OCI-LY3 (cell line): Measurements from ENCODE around the gene RBSN.

ENCODE experiments used
- EZH2phosphoT487 ChIP-seq: fragments of 200-600 bp; shearing (Covaris generic); IDR thresholded peaks from 2 replicates; pipeline ENCODE4 v1.6.1; 2018; ENCODE audit warnings: antibody characterized with exemption, mixed run types, low read depth
- TF ChIP-seq, protein P1 (sequence below): fragments of 200-600, 300-600 bp; sonication (generic); IDR thresholded peaks from 2 replicates; pipeline ENCODE4 v1.5.1; 2014; ENCODE audit warnings: antibody characterized with exemption, low read length, low read depth

DNA sequence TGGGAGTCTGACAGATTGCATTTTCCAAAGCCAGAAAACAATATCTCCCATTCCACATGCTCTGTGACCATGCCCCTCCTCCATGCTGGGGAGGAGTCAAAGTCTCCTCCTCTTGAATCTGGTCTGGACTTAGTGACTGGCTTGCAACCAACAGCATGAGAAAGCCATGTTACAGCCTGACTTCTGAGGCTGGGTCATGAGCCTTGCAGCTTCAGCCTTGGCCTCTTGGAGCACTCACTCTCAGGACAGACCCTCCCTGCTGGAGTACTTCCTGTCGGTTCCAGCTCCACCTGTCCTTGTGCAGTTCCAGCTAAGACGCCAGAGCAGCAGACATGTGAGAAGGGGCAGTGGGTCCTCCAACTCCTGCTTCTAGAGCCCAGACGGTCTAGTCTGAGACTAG lies 49.7 kb upstream of the RBSN start:
- TF ChIP-seq, protein P1, sequence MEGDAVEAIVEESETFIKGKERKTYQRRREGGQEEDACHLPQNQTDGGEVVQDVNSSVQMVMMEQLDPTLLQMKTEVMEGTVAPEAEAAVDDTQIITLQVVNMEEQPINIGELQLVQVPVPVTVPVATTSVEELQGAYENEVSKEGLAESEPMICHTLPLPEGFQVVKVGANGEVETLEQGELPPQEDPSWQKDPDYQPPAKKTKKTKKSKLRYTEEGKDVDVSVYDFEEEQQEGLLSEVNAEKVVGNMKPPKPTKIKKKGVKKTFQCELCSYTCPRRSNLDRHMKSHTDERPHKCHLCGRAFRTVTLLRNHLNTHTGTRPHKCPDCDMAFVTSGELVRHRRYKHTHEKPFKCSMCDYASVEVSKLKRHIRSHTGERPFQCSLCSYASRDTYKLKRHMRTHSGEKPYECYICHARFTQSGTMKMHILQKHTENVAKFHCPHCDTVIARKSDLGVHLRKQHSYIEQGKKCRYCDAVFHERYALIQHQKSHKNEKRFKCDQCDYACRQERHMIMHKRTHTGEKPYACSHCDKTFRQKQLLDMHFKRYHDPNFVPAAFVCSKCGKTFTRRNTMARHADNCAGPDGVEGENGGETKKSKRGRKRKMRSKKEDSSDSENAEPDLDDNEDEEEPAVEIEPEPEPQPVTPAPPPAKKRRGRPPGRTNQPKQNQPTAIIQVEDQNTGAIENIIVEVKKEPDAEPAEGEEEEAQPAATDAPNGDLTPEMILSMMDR = no peak
- no peak for TF ChIP-seq EZH2phosphoT487
